HEK293 (cell line): ENCODE measurements around the gene FHIT.

Experiments used
- CTCF ChIP-seq: fragments of 450-650 bp; formaldehyde crosslinking; IDR thresholded peaks from 2 replicates; pipeline ENCODE4 v1.5.1; 2016; ENCODE audit warnings: missing biosample characterization, missing genetic modification characterization
- ELK4 ChIP-seq: IDR thresholded peaks from 2 replicates; pipeline ENCODE4 v1.6.1; 2011; ENCODE audit warnings: mild to moderate bottlenecking, low read depth, low read length, borderline replicate concordance
- ZBTB10 ChIP-seq: fragments of 450-650 bp; formaldehyde crosslinking; IDR thresholded peaks from 2 replicates; pipeline ENCODE4 v1.5.1; 2016; ENCODE audit warnings: missing biosample characterization, missing genetic modification characterization
- ZNF155 ChIP-seq: fragments of 450-650 bp; formaldehyde crosslinking; IDR thresholded peaks from 2 replicates; pipeline ENCODE4 v1.5.1; 2016; ENCODE audit warnings: missing biosample characterization, missing genetic modification characterization
- ZNF23 ChIP-seq: fragments of 450-650 bp; formaldehyde crosslinking; IDR thresholded peaks from 2 replicates; pipeline ENCODE4 v1.5.1; 2016; ENCODE audit warnings: missing biosample characterization, missing genetic modification characterization, borderline replicate concordance
- ZNF776 ChIP-seq: fragments of 450-650 bp; formaldehyde crosslinking; IDR thresholded peaks from 2 replicates; pipeline ENCODE4 v1.5.0; 2017; ENCODE audit warnings: missing biosample characterization, missing genetic modification characterization, borderline replicate concordance

GRCh38 chr3:61162965-61163364, 88.3 kb downstream of the FHIT start:
- TF ChIP-seq ZNF155 = no peak
- no peak for TF ChIP-seq ZNF776
- TF ChIP-seq ZBTB10 = no peak
- TF ChIP-seq ZNF23 (tag by site-specific recombination) = no peak
- no peak for TF ChIP-seq CTCF (tag by site-specific recombination)
- TF ChIP-seq ELK4 = no peak
